HG03064 (cell line): ENCODE results near the gene CXorf49B.

Source experiments
- ATAC-seq: cut with Tn5 transposase; IDR thresholded peaks from one replicate; pipeline ENCODE4 v1.9.1; 2021; ENCODE audit warnings: low read depth; ENCODE audit not compliant: unreplicated experiment

CXorf49B gene

DNA sequence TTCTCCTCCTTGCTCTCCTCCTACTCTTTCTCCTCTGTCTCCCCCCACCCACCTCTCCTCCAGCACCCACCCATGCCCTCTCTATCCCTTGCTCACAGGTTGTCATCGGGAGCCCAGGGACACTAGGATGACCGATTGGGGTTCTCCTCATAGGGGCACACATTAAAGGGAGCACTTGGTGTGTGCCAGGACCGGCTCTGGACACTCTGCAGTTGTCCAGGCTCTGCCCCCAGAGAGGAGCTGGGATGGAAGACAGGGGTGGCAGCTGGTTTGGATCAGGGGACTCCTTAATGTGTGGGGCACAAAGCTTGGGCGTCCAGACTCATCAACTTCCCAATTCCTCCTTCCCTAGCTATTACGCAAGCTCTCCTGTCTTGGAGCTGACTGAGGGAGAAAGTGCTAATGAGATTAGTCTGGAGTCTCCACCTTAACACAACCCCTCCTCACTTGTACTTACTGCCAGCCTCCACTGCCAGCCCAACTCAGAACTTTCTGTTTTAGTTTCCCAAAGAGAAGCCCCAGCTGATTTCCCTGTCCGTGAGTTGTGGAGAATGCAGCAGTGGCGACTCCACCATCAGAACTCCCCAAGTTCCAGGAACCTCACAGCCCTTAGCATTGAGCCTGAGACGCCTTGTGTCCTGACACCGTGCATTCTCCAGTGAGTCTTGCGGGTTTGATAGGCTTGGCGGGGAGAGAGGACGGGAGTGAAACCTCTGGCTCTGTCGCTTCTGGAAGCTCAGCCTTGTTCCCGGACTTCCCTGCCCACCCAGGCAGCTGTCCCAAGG lies 52.2 kb downstream of the CXorf49B start:
- no peak for ATAC-seq

DNA sequence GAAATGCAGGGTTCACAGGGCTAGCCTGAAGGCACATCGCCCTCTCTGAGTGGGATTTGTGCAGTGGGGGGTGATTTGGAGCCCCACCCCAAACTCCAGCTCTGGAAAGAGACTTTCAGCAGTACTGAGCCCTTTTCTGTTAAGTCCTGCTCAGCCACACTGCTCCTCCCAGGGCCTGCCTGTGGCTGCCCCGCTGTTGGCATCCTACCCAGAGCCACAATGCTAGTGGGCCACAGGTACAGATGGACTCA lies 52.7 kb downstream of the CXorf49B start:
- no peak for ATAC-seq
